ENCODE data around the gene DBF4B. TPM values are rescaled to one million over a fixed set of nuclear protein-coding genes. Genes with fewer than 3 reads are reported as not detected.

DBF4B gene
- total RNA-seq, 1 donor from 2014 or later, result 4.9 TPM

DNA sequence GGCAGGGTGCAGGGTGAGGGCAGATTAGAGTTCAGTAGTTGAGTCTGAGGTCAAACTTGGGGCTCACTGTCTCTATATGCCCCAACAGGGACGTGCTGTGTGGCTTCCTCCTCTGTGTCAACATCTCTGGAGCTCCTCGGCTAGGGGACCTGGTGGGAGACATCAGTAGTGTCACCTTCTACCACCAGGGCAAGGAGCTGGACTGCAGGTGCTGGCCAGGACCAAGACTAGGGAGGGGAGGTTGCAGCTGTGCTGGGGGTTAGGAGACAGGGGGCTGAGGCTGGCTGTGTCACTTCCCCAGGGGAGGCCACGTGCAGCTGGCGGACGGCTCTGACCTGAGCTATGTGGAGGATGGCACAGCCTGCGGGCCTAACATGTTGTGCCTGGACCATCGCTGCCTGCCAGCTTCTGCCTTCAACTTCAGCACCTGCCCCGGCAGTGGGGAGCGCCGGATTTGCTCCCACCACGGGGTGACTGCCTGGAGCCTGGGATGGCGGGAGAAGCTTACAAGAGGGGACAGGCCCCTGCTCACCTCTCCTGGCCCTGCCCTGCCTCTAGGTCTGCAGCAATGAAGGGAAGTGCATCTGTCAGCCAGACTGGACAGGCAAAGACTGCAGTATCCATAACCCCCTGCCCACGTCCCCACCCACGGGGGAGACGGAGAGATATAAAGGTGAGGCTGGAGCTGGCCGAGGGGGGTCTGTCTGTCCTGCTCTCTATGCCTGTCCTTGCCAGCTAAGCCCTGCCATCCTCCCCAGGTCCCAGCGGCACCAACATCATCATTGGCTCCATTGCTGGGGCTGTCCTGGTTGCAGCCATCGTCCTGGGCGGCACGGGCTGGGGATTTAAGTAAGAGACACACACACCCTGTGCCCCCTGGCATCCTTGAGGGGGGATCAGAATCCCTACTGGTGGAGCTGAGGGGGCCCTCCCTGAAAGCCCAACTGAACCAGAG is 69.2 kb downstream of the DBF4B start:
- no peak for DNase-seq (ENCODE audit: low spot score)

DNA sequence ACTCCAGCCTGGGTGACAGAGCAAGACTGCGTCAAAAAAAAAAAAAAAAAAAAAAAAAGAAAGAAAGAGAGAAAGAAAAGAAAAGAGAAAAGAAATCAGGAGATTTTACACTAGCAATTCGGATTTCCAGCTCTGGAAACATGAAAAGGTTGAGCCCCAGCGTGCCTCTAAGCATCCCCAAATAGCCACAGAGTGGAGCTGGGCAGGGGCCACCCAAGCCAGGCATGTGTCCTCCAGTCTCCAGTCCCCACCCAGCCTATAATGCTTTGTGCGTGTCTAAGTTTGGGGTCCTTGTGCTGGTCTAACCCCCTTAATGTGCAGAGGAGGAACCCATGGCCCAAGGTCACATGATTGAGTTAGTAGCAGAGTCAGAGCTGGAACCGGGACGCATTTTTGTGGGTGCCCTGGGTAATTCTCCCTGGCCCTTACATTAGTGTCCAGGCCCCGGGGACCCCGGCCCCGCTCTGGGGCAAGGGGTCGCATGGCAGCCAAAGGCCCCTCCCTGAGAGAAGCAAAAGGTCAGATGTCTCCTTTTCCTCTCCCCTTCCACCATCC is 70.3 kb downstream of the DBF4B start:
- DNase-seq (ENCODE audit: low spot score), result no peak

DNA sequence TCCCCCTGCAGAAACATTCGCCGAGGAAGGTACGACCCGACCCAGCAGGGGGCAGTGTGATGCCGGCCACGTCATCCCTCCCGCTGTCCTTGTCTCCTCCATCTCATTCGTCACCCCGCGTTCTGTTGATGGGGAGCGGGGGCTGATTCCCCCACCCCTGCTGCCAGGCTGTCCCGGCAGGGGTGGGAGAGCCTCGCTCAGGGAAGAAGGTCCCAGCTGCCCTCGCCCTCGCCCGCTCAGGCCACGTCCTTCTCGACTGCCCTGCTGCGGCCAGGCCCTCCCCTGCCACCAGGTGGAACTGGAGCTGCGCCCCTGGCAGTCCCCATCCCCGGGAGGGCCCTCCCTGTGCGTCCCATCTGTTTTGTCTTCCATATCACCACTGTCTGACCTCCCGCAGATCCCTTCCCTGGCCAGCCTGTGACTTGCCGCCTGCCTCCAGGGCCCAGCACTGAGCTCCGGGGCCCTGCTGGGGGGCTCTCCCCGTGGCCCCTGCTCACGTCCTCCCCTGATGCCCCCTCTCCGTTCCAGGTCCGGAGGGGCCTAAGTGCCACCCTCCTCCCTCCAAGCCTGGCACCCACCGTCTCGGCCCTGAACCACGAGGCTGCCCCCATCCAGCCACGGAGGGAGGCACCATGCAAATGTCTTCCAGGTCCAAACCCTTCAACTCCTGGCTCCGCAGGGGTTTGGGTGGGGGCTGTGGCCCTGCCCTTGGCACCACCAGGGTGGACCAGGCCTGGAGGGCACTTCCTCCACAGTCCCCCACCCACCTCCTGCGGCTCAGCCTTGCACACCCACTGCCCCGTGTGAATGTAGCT is 71.0 kb downstream of the DBF4B start:
- DNase-seq (ENCODE audit: low spot score), result peak; percentile 86

DNA sequence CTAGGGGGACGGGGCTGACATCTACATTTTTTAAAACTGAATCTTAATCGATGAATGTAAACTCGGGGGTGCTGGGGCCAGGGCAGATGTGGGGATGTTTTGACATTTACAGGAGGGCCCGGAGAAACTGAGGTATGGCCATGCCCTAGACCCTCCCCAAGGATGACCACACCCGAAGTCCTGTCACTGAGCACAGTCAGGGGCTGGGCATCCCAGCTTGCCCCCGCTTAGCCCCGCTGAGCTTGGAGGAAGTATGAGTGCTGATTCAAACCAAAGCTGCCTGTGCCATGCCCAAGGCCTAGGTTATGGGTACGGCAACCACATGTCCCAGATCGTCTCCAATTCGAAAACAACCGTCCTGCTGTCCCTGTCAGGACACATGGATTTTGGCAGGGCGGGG is 71.7 kb downstream of the DBF4B start:
- no peak for DNase-seq (ENCODE audit: low spot score)

DNA sequence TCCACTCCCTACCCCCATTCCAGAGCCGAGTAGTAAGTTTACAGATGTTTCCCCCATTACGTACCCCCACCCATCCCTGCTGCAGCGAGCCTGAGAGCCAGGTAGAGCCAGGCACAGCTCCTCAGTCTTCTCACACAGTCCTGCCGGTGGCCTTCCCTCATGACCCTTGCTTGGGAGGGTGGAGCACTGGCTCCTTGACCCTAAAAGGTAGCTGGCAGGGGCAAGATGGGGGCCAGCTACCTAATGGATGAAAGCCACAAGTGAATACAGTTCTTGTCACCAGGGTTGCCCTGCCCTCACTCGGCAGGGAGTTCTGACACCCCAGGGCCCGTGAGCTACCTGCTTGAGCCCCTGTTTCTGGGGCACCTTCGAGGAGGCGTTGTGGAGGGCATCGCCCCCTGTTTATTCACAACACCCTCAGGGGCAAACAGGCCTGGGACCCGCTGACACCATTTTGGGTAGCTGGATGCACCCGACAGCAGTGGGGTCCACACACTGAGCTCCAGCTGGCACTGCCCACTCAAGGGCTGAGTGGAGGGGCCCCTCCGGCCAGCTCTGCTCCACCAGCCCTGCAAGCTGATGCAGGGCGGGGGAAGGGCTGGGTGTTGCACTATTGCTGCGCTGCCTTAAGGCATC is 72.5 kb downstream of the DBF4B start:
- DNase-seq (ENCODE audit: low spot score), result no peak

DNA sequence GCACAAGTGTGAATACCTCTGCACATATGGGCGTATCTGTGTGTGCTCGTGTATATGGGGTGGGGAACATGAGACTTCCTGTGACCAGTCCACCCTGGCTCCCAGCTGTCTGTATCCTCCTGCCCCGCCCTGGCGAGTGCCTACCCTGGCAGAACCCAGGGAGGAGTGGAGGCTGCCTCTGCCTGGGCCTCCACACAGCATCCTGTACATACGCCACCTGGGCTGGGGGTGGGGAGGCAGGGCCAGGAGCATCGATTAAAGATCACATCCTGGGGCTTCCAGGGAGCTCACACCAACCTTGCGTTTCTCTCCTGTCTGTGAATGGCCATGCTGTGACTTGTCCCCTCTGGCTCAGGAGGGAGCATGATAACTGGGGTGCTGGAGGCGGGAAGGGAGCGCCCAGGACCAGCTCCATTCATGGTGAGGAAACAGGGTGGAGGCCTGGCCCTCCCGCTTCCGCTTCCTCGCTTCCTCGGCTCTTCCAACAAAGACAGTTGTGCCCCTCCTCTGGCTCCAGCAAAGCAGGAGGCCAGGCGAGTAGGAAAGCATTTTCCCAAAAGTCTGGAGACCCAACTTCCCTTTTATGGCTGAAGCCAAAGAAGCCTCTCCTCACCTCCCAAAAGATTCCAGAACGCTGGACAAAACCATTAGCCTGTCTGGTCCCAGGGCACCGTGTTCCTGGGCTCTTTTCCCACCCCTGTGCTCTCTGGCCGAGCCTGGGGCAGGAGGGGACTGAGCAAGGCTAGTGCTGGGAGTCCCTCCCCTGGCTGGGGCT is 73.3 kb downstream of the DBF4B start:
- DNase-seq (ENCODE audit: low spot score), result peak; percentile 69

DNA sequence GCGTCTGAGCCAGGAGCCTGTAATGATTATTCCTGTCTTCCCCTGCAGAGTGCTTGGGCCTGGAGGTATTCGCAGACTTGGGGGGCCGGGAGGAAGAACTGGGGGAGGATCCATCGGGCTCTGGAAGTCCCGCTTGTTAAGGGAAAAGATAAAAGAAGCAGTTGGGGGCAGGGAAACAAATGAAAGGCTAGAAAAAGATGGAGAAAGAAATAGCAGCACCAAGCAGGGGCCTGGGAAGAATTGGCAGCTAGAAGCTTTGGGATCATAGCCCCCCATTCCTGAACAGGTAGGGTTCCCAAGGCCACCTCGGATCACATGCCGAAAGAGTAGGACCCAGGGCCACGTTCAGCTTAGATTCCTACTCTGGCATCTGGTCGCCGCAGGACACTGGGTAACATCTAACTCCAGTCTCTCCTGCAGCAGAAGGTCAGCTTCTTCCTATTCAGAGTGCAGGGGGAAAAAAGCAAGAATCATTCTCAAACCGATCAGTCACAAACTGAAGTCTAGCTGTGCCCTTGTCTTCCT is 73.9 kb downstream of the DBF4B start:
- no peak for DNase-seq (ENCODE audit: low spot score)

DNA sequence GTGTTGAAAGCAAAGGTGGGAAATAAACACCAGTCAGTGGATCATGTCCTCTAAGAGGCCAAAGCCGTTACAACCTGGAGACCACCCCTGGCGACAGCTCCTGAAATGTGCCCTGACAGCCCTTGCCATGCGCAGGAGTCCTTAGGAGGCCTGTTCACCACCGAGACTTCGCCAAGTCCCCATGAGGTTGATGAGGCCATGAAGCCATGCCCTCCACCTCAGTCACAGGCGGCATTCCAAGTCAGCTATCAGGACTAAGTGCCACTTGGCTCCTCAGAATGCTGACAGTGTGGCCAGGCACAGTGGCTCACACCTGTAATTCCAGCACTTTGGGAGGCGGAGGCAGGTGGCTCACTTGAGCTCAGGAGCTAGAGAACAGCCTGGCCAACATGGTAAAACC is 77.5 kb downstream of the DBF4B start:
- no peak for DNase-seq (ENCODE audit: low spot score)

DNA sequence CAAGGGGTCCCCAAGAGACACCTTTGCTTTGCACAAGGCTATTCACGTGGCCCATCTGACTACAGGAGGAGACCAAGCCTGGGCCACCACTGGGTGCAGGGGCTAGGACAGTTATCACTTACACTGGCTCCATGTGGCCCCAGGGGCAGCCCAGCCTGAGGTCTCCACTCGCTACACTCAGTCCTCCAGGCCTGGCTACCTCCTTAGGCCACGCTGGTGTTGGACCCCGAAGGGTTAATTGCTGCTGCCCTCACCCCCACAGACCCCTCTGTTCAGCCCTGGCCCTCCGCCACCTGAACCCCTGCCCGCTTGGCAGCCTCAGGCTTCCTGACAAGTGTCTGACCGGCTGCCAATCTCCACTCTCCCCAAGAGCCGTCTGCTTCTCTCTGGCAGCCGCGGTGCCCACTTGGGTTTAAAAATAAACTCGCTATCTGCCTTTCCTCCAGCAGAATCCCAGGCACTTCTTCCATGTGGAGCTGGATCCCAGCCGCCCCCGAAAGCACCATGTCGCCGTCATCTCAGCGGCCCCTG is 78.2 kb downstream of the DBF4B start:
- no peak for DNase-seq (ENCODE audit: low spot score)

DNA sequence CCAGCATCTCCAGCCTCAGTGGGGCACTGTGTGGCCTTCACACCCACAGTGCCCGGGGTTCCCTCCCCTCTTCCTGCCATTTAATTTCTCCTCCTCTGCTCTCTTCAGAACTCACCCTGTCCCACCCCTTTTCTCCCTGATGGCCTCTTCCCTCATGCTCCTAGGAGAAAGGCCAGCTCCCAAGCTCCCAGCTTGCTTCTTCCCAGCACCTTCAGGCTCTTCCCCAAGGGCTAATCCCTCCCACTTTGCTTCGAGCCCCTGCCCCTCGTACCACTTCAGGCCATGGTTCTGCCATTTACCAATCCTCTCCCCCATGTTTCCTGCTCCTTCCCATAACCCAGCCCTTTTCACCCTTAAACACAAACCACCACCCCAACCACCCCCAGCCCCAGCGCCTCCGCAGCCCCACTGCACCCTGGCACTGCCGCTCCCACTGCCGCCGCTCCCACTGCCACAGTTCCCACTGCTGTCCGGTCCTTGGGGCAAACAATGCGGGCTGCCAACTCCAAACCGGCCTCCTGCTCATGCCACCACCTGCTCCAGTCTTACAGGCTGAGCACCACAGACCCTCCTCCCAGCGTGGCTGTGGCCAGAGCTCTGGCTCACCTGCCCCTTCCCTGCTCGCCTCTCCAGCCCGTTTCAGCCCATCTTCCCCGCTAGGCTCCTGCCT is 78.9 kb downstream of the DBF4B start:
- DNase-seq (ENCODE audit: low spot score), result no peak

DNA sequence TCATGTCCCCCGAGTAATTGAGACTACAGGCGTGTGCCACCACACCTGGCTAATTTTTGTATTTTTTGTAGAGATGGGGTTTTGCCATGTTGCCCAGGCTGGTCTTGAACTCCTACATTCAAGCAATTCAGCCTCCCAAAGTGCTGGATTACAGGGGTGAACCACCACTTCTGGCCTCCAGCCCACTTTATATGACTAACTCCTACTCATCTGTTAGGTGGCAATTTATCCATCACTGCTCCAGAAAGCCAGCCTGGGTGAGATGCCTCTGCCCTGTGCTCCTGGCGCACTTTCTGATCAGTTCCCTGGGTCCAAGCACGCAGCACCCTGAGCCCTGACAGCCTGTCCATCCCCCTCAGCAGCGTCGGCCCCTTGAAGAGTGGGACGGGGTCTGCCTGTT is 79.7 kb downstream of the DBF4B start:
- no peak for DNase-seq (ENCODE audit: low spot score)

DNA sequence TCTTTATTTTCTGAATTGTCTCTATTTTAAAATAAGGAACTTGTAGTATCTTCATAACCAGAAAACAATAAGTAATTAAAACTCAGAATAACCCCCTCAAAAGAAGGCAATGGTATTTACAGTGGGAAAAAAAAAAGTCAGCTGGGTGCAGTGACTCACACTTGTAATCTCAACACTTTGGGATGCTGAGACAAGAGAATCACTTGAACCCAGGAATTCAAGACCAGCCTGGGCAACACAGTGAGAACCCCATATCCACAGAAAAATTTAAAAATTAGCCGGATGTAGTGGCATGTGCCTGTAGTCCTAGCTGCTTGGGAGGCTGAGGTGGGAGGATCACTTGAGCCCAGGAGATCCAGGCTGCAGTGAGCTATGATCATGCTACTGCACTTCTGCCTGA is 83.8 kb downstream of the DBF4B start:
- no peak for DNase-seq (ENCODE audit: low spot score)

DNA sequence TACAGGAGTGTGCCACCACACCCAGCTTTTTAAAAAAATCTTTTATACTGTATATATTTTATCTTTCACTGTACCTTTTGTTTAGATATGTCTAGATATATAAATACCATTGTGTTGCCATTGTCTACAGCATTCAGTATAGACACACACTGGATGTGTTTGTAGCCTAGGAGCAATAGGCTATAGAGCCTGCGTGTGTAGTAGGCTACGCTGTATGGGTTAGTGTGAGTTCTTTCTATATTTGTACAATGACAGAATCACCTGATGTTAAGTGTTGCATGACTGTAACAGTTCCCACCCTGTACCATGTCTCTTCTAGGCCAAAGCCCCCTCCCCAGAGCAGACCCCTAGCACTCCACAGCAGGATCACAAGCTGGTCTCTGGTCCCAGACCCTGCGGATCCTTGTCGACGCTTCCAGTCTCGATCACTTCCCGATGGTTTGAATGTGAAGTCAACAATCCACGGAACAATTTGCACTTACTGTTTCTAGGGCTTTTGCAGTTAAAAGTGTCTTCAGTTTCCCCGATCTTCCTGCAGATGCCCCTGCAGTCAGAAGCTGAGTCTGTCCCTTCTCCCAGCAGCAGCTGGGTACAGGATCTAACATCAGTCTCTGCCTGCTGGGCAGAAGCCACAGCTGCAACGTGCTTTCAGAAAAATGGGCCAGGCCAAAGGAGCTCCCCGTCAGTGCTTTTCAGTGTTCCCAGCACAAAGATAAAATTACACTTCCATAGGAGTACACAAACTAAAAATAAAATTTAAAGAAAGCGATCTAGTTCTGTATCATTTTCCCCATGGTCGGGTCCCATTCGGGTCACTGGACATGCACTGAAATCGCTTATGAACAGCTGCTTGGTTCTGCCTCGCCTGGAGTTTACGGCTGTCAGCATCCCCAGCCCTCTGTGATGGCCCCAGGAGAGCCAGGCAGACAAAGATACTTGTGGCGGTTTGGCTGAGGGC is 85.7 kb downstream of the DBF4B start:
- no peak for DNase-seq (ENCODE audit: low spot score)

DNA sequence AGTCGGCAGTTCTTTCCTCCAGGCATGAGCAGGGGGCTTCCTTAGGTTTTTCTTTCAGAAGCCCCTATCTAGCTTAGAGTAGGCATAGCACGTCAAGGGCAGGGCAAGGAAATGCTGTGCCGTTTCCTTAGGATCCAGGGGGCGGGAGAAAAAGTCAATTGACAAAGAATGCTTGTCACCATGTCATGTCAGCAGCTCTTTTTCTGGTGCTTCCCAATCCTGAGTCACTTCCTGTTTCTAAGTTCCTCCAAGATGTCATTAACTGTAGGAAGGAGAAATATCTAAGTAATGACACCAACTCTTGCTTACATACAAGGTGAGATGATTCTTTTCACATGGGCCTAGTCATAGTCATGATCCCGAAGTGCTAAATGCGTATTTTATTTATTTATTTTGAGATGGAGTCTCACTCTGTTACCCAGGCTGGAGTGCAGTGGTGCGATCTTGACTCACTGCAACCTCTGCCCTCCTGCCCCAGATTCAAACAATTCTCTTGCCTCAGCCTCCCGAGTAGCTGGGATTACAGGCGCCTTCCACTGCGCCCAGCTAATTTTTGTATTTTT is 86.5 kb downstream of the DBF4B start:
- DNase-seq (ENCODE audit: low spot score), result no peak

DNA sequence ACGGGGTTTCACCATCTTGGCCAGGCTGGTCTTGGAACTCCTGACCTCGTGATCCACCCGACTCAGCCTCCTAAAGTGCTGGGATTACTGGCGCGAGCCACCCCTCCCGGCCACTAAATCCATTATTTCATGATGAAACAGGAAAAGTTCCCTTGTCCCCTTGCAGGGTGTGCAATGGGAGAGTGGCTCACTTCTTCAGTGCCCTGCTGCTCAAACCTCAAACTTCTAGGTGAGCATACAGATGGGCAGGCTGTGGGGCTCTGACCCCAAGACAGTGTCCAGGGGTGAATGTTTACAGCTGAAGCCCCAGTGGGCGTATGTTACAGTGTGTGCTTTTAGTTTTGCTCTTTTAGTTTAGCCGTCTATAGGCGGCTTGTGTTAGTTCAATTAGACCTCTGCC is 87.0 kb downstream of the DBF4B start:
- DNase-seq (ENCODE audit: low spot score), result no peak

DNA sequence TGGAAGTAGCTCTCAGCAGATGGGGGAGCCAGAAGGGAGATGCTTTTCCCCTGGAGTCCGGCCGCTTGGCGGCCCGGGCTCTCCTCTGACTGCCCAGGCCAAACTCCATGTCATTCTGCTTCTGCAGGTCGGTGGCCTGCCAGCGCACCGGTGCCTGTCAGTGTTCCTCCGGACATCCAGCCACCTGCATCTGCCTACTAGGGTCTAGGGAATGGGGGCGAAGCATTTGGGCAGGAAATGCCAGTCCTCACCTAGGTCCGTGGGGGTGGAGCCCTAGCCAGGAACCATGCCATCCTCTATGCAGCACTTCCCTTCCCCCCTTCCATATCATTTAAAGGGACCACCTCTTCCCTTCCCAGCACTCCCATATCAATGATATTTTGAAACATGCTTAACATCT is 87.5 kb downstream of the DBF4B start:
- DNase-seq (ENCODE audit: low spot score), result no peak

DNA sequence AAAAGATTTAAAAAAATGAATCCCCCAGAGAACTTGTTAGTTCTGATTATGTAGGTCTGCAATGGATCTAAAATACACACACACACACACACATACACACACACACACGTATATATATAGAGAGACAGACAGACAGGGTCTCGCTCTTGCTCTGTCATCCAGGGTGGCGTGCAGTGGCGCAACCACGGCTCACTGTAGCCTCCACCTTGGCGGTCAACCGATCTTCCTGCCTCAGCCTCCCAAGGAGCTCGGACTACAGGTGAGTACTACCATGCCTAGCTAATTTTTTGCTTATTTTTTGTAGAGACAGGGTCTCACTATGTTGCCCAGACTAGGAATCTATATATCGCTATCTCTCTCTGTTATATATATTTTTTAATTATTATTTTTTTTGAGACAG is 88.3 kb downstream of the DBF4B start:
- no peak for DNase-seq (ENCODE audit: low spot score)

DNA sequence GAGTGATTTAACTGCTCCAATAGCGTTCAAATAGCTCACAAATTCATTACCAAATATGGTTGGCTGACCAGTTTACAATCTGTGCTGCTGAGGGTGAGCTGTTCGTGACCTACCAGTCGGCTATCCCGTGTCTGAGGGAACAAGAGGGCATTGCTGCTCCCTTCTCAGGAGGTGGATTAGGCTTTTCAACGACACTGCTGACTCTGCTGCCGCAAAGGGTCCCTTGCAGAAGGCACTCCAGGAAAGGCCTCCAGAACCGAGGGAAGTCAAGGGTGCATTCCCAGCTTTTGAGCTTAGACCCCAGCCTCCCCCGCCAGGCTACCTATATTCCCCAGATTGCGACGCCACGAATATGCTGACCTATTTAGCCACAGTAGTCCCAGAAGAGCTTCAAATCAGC is 89.3 kb downstream of the DBF4B start:
- no peak for DNase-seq (ENCODE audit: low spot score)

DNA sequence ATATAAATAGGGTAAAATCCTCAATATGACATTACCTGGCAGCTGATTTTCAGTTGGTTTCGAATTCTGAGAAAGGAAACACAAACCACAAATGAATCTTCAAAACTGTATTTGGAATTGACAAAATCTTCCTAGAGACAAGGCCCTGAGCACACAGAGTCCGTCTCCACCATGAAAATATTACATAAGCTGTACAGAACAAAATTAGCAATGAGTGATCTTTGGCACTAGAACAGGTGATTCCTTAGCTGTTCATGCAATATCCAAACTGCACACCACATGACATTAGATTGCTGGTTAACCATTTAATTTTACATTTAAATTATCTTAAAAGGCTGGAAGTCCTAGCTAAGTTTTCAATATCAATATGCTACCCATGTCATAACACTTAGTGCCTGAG is 89.9 kb downstream of the DBF4B start:
- DNase-seq (ENCODE audit: low spot score), result no peak

All from ureter (tissue), 1 donor.